Esophagus muscularis mucosa (tissue), 4 donors: ENCODE results near the gene SLC25A33. TPM values are rescaled to one million over a fixed set of nuclear protein-coding genes. Genes with fewer than 3 reads are reported as not detected.
A peak's percentile ranks its signal among the peaks of the same experiment; 100 is the strongest.

ENCODE experiments used
- DNase-seq: peaks from one replicate; pipeline ENCODE4 v3.0.0-alpha.2; 2017; ENCODE audit errors: extremely low spot score
- H3K27ac ChIP-seq, 4 donors: fragments of 200-600 bp; sonication (generic); replicated peaks in 1 of 4; 1 replicate in 3 of 4; 2 replicates in 1 of 4; pipeline ENCODE4 v1.5.1; 2016 to 2019; ENCODE audit warnings: mild to moderate bottlenecking in 1 of 4
- H3K27me3 ChIP-seq, 4 donors: fragments of 200-600 bp; sonication (generic); one replicate each; pipeline versions ENCODE4 v1.5.1 to v1.6.0; 2016 to 2019
- H3K36me3 ChIP-seq, 4 donors: fragments of 200-600 bp; sonication (generic); one replicate each; pipeline ENCODE4 v1.5.1; 2016 to 2019
- H3K4me1 ChIP-seq, 4 donors: fragments of 200-600 bp; sonication (generic); one replicate each; pipeline ENCODE4 v1.5.1; 2016 to 2019
- H3K4me3 ChIP-seq, 4 donors: fragments of 200-600 bp; sonication (generic); 1 replicate in 2 of 4; 2 replicates in 2 of 4; pipeline ENCODE4 v1.5.1; 2016 to 2019; ENCODE audit warnings: mild to moderate bottlenecking in 4 of 4, moderate library complexity in 1 of 4
- H3K9me3 ChIP-seq, 4 donors: fragments of 200-600 bp; sonication (generic); 1 replicate in 3 of 4; 2 replicates in 1 of 4; pipeline ENCODE4 v1.5.1; 2016 to 2019
- CTCF ChIP-seq, 3 experiments: fragments of 200-600 bp in 2 of 3; fragments of 450-650 bp in 1 of 3; sonication (generic) in 2 of 3; IDR thresholded peaks; one replicate each; pipeline ENCODE4 v1.5.1; 2017 to 2019; ENCODE audit warnings: antibody characterized with exemption in 3 of 3, mild to moderate bottlenecking in 2 of 3, moderate library complexity in 1 of 3
- EP300 ChIP-seq: sonication (generic); formaldehyde crosslinking; IDR thresholded peaks from one replicate; pipeline ENCODE4 v1.6.1; 2017; ENCODE audit warnings: antibody characterized with exemption
- POLR2A ChIP-seq: fragments of 450-650 bp; IDR thresholded peaks from one replicate; pipeline ENCODE4 v1.6.1; 2017; ENCODE audit warnings: antibody characterized with exemption, moderate library complexity, mild to moderate bottlenecking, low read depth
- POLR2AphosphoS5 ChIP-seq, 2 donors: sonication (generic); formaldehyde crosslinking; IDR thresholded peaks; one replicate each; pipeline ENCODE4 v1.6.1; 2017; ENCODE audit warnings: antibody characterized with exemption in 2 of 2
- WGBS: methylation state at CpG from one replicate; pipeline ENCODE4 v1.1.5; 2018; 5-methylcytosine and 5-hydroxymethylcytosine counted together
- intact Hi-C: fragments of 100-400 bp; cut with DNase I; formaldehyde crosslinking; loops from one replicate; pipeline ENCODE4 v1.15.1; 2023
- total RNA-seq, 4 donors: library from RNA; depleted of rRNA; stranded (reverse); fragments of >200 nt; gene quantifications; one replicate each; pipeline versions ENCODE4 v1.1.0 to v1.2.1, GENCODE V29; 2016

The SLC25A33 gene
- total RNA-seq, 4 donors from 2014 or later: 5.1 to 15.6 (median 8.9) TPM

DNA sequence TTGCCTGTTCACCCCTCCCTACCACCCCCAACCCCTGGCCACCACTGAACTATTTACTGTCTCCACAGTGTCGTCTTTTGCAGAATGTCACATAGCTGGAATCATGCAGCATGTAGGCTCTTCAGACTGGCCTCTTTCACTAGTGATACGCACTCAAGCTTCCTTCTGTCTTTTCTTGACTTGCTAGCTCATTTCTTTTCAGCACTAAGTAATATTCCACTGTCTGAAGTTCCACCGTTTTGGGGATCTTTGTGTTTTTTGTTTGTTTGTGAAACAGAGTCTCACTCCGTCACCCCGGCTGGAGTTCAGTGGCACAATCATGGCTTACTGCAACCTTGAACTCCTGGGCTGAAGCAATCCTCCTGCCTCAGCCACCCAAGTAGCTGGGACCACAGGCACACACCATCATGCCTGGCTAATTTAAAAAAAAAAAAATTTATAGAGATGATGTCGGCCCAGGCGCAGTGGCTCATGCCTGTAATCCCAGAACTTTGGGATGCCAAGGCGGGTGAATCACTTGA is 43.4 kb upstream of the SLC25A33 start:
- Histone ChIP-seq H3K4me3 (peak overlapping the region in 2 of 4 donors; percentile 42 to 47), H3K36me3 (no peaks in the 10 kb centered on the region), H3K27ac (no peak overlapping the region), H3K27me3 (no peaks in the 10 kb centered on the region), H3K9me3 (no peaks in the 10 kb centered on the region), H3K4me1 (peaks cover 6 to 10% (median 9%) of the 10 kb centered on the region in 4 donors)
- no peak for TF ChIP-seq POLR2A
- no peak for TF ChIP-seq CTCF (IDR thresholded peaks at IDR 0.05)
- no peak for TF ChIP-seq POLR2AphosphoS5 (IDR thresholded peaks at IDR 0.05)
- TF ChIP-seq EP300: no peak
- 94% methylated on average over 8 of the region's 8 CpGs for WGBS
- intact Hi-C loops: loop anchor here (1.0 kb wide), 1 partner anchor 78 kb away; no protein-coding TSS in a partner anchor
- DNase-seq: no peak

GRCh38 chr1:9500756-9501754 is 38.2 kb upstream of the SLC25A33 start:
- Histone ChIP-seq H3K9me3 (no peaks in the 10 kb centered on the region), H3K27me3 (no peaks in the 10 kb centered on the region), H3K27ac (no peak overlapping the region), H3K4me1 (peaks cover 0 to 6% (median 2%) of the 10 kb centered on the region in 4 donors), H3K36me3 (no peaks in the 10 kb centered on the region), H3K4me3 (no peak overlapping the region)
- no peak for TF ChIP-seq POLR2AphosphoS5 (IDR thresholded peaks at IDR 0.05)
- TF ChIP-seq CTCF (IDR thresholded peaks at IDR 0.05): no peak
- TF ChIP-seq EP300: no peak
- TF ChIP-seq POLR2A: no peak
- WGBS: 86% methylated on average over 17 of the region's 17 CpGs
- DNase-seq: no peak
- intact Hi-C loops: no loop called here

- TF ChIP-seq POLR2AphosphoS5 (IDR thresholded peaks at IDR 0.05): no peak
- no peak for TF ChIP-seq POLR2A
- TF ChIP-seq EP300: no peak
- TF ChIP-seq CTCF (IDR thresholded peaks at IDR 0.05): no peak
- DNase-seq: no peak
- WGBS: 73% methylated on average over 18 of the region's 18 CpGs
- Histone ChIP-seq H3K27me3 (no peaks in the 10 kb centered on the region), H3K4me3 (no peak overlapping the region), H3K36me3 (no peaks in the 10 kb centered on the region), H3K4me1 (peaks cover 0 to 6% (median 2%) of the 10 kb centered on the region in 4 donors), H3K9me3 (no peaks in the 10 kb centered on the region), H3K27ac (no peak overlapping the region)
- intact Hi-C loops: no loop called here
Observed at GRCh38 chr1:9503001-9503675, 36.1 kb upstream of the SLC25A33 start.

GRCh38 chr1:9505143-9505542 is 34.1 kb upstream of the SLC25A33 start:
- TF ChIP-seq POLR2AphosphoS5 (IDR thresholded peaks at IDR 0.05): no peak
- TF ChIP-seq POLR2A: no peak
- no peak for TF ChIP-seq EP300
- no peak for TF ChIP-seq CTCF (IDR thresholded peaks at IDR 0.05)
- 86% methylated on average over 8 of the region's 8 CpGs for WGBS
- intact Hi-C loops: no loop called here
- Histone ChIP-seq H3K9me3 (no peaks in the 10 kb centered on the region), H3K27ac (no peak overlapping the region), H3K27me3 (no peaks in the 10 kb centered on the region), H3K4me3 (no peak overlapping the region), H3K4me1 (peaks cover 0 to 6% (median 2%) of the 10 kb centered on the region in 4 donors), H3K36me3 (no peaks in the 10 kb centered on the region)
- no peak for DNase-seq
